GM12801 (cell line): ENCODE measurements around the gene PARD3.

Source experiments
- CTCF ChIP-seq: IDR thresholded peaks from one replicate; pipeline ENCODE4 v1.5.1; 2011; ENCODE audit warnings: control low read depth; ENCODE audit not compliant: insufficient read length; ENCODE audit errors: extremely low read depth

PARD3 gene

GRCh38 chr10:34399013-34399412 is 416.1 kb downstream of the PARD3 start:
- no peak for TF ChIP-seq CTCF

DNA sequence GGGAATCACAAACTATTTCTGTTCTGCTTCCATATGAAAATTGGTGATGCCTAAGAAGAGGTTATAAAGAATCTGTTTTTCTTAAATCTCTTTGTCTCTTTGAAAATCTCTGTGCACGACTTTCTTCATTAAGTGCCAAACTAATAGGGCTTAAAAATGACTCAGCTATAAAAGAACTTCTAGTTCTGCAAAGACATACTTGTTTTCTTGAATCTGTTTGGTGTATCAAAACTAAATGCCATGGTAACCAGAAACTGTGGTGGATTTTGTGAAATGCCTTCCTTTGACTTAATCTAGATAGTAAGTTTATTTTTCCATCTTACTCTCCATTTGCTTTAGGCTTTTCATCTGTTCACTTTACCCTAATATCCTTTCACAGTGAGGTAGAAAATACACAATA is 417.8 kb downstream of the PARD3 start:
- no peak for TF ChIP-seq CTCF

DNA sequence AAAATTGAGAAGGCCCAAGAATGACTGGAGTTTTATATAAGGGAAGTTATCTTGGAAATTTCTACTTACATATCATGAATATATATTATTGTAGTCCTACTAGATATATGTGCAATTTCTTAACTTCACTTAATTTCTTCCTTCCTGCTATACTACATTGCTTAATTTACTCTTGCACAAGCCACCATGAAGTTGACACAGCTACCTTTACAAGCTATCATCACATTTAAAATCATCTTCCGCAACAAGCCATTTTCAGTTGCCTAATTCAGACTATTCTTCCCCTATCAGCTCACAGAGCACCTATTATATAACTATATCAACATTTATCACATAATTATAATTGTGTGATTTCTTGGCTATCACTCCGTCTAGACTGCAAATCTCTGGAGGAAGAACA is 418.4 kb downstream of the PARD3 start:
- no peak for TF ChIP-seq CTCF

DNA sequence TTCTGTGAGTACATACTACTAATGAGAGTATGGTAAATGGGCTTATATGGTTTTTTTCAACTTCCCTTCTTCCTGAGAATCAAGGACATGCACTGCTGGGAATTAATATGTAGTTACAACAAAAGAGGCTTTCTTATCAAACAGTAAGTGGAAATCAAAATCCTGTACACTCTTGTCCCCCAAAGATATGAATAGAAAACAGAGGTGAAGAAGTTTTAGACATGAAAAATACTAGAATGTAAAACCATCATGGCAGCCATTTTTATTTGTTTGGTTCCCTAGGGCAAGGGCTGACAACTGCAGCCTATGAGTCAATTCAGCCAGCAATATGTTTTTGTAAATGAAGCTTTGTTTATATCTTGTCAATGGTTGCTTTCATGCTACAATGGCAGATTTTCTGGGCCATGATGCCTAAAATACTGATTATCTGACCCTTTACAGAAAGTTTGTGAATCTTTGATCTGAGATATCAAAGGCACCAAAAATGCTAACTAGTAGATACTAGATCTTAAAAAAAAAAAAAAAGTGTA is 422.4 kb downstream of the PARD3 start:
- no peak for TF ChIP-seq CTCF

GRCh38 chr10:34389801-34390200 is 425.3 kb downstream of the PARD3 start:
- TF ChIP-seq CTCF: no peak

- TF ChIP-seq CTCF: no peak
Measured at GRCh38 chr10:34386921-34387320, 428.2 kb downstream of the PARD3 start.

- TF ChIP-seq CTCF: no peak
Measured at GRCh38 chr10:34384372-34384771, 430.7 kb downstream of the PARD3 start.

GRCh38 chr10:34382626-34383025 is 432.5 kb downstream of the PARD3 start:
- TF ChIP-seq CTCF: no peak
